Measurements from ENCODE around the gene BEX3. TPM values are rescaled to one million over a fixed set of nuclear protein-coding genes. Genes with fewer than 3 reads are reported as not detected.

Gene BEX3
- total RNA-seq, 2 experiments from 2014 or later: not detected

DNA sequence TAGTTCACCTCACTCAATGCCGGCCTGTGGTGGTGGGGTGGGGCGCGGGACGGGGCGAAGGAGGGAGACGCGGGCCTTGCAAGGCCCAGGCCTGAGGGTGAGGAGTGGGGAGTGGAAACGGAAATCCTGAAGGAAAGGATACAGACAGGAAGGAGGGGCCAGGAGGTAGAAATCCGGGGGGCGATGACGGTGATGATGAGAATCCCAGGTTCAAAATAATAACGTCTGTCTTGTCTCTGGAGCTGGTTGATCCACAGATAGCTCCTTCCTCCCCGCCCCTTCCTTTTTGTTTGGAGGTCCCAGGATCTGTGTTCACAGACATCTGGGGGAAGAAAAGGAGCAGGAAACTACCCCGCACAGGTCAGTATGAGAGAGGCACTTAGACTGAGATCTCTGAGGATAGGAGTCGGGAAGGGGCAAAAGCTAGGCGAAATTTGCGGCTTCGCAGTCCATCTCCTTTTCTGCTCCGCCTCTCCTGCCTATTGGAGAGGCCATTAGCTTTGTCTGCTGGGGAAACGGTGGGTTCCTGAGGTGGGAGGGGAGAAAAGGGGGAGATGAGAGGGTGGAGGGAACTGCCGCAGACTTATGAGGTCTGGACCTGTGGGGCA is 45.6 kb upstream of the BEX3 start:
- Histone ChIP-seq H2AFZ (ENCODE audit: low read length) (no peak overlapping the region), H3K79me2 (ENCODE audit: insufficient read depth, low read depth, low read length) (no peaks in the 10 kb centered on the region), H3K36me3 (ENCODE audit: insufficient read depth, low read length) (no peaks in the 10 kb centered on the region), H3K4me1 (ENCODE audit: insufficient read depth, low read length, poor library complexity, severe bottlenecking) (no peaks in the 10 kb centered on the region), H3K4me2 (ENCODE audit: low read length) (no peak overlapping the region), H3K9me2 (ENCODE audit: insufficient read depth, low read length) (no peaks in the 10 kb centered on the region), H3K27ac (ENCODE audit: low read depth, low read length, poor library complexity, severe bottlenecking) (no peak overlapping the region), H3K9me3 (ENCODE audit: low read length) (no peaks in the 10 kb centered on the region), H3K4me3 (ENCODE audit: low read depth, low read length, poor library complexity, severe bottlenecking) (no peak overlapping the region), H4K20me1 (ENCODE audit: insufficient read depth, low read length) (no peaks in the 10 kb centered on the region)
- intact Hi-C loops (cut with micrococcal nuclease; ENCODE audit: unreplicated experiment): no loop called here
- CTCF ChIA-PET (ENCODE audit: unreplicated experiment): no interaction called here
- no peak for TF ChIP-seq EZH2phosphoT487 (IDR thresholded peaks at IDR 0.05; ENCODE audit: borderline replicate concordance, low read depth, low read length)
- TF ChIP-seq, protein P1, sequence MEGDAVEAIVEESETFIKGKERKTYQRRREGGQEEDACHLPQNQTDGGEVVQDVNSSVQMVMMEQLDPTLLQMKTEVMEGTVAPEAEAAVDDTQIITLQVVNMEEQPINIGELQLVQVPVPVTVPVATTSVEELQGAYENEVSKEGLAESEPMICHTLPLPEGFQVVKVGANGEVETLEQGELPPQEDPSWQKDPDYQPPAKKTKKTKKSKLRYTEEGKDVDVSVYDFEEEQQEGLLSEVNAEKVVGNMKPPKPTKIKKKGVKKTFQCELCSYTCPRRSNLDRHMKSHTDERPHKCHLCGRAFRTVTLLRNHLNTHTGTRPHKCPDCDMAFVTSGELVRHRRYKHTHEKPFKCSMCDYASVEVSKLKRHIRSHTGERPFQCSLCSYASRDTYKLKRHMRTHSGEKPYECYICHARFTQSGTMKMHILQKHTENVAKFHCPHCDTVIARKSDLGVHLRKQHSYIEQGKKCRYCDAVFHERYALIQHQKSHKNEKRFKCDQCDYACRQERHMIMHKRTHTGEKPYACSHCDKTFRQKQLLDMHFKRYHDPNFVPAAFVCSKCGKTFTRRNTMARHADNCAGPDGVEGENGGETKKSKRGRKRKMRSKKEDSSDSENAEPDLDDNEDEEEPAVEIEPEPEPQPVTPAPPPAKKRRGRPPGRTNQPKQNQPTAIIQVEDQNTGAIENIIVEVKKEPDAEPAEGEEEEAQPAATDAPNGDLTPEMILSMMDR (conservative IDR thresholded peaks at IDR 0.05; ENCODE audit: low read length): no peak
- no peak for DNase-seq (ENCODE audit: low spot score)
- no TSS peak for BruUV-seq (replicated peaks)
- POLR2A ChIA-PET: no interaction called here

DNA sequence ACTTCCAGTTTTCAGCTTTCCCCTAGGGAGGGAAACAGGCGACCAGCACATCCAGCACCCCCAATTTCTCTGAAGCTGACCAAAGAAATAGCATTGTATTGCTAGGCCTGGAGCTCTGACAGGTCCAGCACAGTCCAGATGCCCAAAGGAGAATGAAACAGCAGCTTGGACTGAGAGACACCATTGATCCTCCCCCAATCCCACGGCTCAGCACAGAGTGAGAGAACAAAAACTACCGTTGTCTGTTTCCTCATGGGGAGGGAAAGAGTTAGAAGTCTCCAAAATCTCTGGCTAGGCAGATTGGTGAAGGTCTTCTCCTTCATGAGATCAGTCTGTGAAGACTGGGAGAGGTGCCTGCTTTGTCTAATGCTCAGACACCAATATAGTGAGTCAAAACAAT is 37.7 kb upstream of the BEX3 start:
- intact Hi-C loops (cut with micrococcal nuclease; ENCODE audit: unreplicated experiment): no loop called here
- H3K79me2 ChIP-seq (ENCODE audit: insufficient read depth, low read depth, low read length): no peaks in the 10 kb centered on the region
- H3K36me3 ChIP-seq (ENCODE audit: insufficient read depth, low read length): no peaks in the 10 kb centered on the region
- no peaks in the 10 kb centered on the region for H3K9me3 ChIP-seq (ENCODE audit: low read length)
- DNase-seq (ENCODE audit: low spot score): no peak
- H4K20me1 ChIP-seq (ENCODE audit: insufficient read depth, low read length): no peaks in the 10 kb centered on the region
- no peak overlapping the region for H2AFZ ChIP-seq (ENCODE audit: low read length)
- no peak overlapping the region for H3K4me3 ChIP-seq (ENCODE audit: low read depth, low read length, poor library complexity, severe bottlenecking)
- H3K27ac ChIP-seq (ENCODE audit: low read depth, low read length, poor library complexity, severe bottlenecking): no peak overlapping the region
- TF ChIP-seq, protein P1 (conservative IDR thresholded peaks at IDR 0.05; ENCODE audit: low read length): no peak
- TF ChIP-seq EZH2phosphoT487 (IDR thresholded peaks at IDR 0.05; ENCODE audit: borderline replicate concordance, low read depth, low read length): no peak
- no peaks in the 10 kb centered on the region for H3K9me2 ChIP-seq (ENCODE audit: insufficient read depth, low read length)
- BruUV-seq (replicated peaks): no TSS peak
- H3K4me1 ChIP-seq (ENCODE audit: insufficient read depth, low read length, poor library complexity, severe bottlenecking): no peaks in the 10 kb centered on the region
- H3K4me2 ChIP-seq (ENCODE audit: low read length): no peak overlapping the region
- ChIA-PET CTCF (ENCODE audit: unreplicated experiment) (no interaction called here), POLR2A (interaction anchor here (0.7 kb wide), 1 partner anchor 11 kb away, joined by 3 read pairs; no protein-coding TSS in a partner anchor)

DNA sequence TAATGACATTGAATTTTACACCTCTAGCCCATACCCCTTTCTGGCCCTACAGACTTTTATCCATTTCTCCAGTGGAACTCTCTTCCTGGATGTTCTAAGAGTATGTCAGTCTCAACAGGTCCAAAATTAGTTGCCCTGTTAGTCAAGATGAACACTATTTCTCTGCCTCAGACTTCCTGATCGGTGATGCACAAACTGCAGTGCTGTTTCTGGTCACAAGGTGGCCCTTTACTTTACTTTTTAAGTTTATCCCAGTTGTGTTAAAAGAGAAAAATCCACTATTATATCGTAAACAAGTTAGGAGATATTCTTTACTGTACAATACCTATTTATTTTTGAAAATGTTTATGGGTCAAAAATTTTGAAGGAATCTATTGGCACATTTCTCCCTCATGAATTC is 33.2 kb upstream of the BEX3 start:
- Histone ChIP-seq H3K4me3 (ENCODE audit: low read depth, low read length, poor library complexity, severe bottlenecking) (no peak overlapping the region), H3K36me3 (ENCODE audit: insufficient read depth, low read length) (no peaks in the 10 kb centered on the region), H2AFZ (ENCODE audit: low read length) (no peak overlapping the region; the same call in 1 of the 2 replicates), H3K27ac (ENCODE audit: low read depth, low read length, poor library complexity, severe bottlenecking) (no peak overlapping the region), H3K9me2 (ENCODE audit: insufficient read depth, low read length) (no peaks in the 10 kb centered on the region), H4K20me1 (ENCODE audit: insufficient read depth, low read length) (no peaks in the 10 kb centered on the region), H3K4me1 (ENCODE audit: insufficient read depth, low read length, poor library complexity, severe bottlenecking) (no peaks in the 10 kb centered on the region), H3K79me2 (ENCODE audit: insufficient read depth, low read depth, low read length) (no peaks in the 10 kb centered on the region), H3K4me2 (ENCODE audit: low read length) (no peak overlapping the region), H3K9me3 (ENCODE audit: low read length) (no peaks in the 10 kb centered on the region)
- TF ChIP-seq EZH2phosphoT487 (IDR thresholded peaks at IDR 0.05; ENCODE audit: borderline replicate concordance, low read depth, low read length): no peak
- TF ChIP-seq, protein P1 (conservative IDR thresholded peaks at IDR 0.05; ENCODE audit: low read length): peak; percentile 74
- ChIA-PET CTCF (ENCODE audit: unreplicated experiment) (no interaction called here), POLR2A (no interaction called here)
- intact Hi-C loops (cut with micrococcal nuclease; ENCODE audit: unreplicated experiment): loop anchor here (1.0 kb wide), 1 partner anchor 121 kb away; no protein-coding TSS in a partner anchor
- no TSS peak for BruUV-seq (replicated peaks)
- peak; percentile 33 for DNase-seq (ENCODE audit: low spot score)
